Erythroblast (primary cell): ENCODE results near the gene C11orf21.

Experiments
- GATA1 ChIP-seq: IDR thresholded peaks from 2 replicates; pipeline ENCODE4 v1.6.1; 2011; ENCODE audit warnings: low read depth, mild to moderate bottlenecking, control low read depth, low read length, moderate library complexity
- POLR2A ChIP-seq: IDR thresholded peaks from 2 replicates; pipeline ENCODE4 v1.6.1; 2011; ENCODE audit warnings: mild to moderate bottlenecking, low read length

DNA sequence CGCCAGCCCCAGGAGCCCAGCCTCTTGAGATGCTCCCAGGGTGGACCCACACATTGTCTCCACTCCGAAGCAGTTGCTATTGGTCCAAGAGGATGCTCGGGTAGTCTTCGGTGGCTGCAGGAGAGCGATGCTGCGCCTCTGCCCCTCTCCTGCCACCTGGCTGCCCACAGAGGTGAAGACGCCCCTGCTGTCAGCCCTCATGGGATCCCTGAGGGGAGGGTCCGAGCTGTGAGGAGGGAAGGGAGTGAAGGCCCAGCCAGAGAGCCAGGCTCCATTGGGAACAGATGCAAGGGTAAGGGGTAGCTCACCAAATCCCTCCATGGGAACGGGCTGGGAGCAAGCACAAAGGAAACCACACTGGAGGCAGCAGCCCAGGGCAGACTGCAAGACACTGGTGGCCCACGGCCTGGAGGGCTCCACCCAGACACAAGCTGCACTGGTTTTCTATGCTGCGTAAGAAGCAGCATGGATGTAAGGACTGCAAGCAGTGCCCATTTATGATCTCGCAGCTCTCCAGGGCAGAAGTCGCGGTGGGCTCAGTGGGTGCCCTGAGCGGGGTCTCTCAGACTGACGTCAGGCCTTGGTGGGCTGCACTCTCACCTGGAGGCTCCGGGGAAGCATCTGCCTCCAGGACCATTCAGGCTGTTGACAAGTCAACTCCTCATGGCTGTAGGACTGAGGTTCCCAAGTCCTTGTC, 15.8 kb upstream of the C11orf21 start:
- TF ChIP-seq POLR2A (no peak), GATA1 (no peak)
